Keratinocyte (primary cell): Measurements from ENCODE around the gene LRRD1.

Source experiments
- CTCF ChIP-seq, 3 experiments: IDR thresholded peaks in 1 of 3; conservative IDR thresholded peaks in 1 of 3; optimal IDR thresholded peaks in 1 of 3; 2 replicates in 2 of 3; 3 replicates in 1 of 3; pipeline versions ENCODE3 to v1.5.1; 2011; ENCODE audit warnings: low read length in 3 of 3, mild to moderate bottlenecking in 3 of 3, moderate library complexity in 2 of 3, control low read depth in 1 of 3, inconsistent platforms in 1 of 3; ENCODE audit not compliant: insufficient read depth in 2 of 3; ENCODE audit errors: extremely low read depth in 1 of 3
- EZH2 ChIP-seq: IDR thresholded peaks from one replicate; pipeline ENCODE4 v1.6.1; 2012; ENCODE audit warnings: inconsistent platforms, mild to moderate bottlenecking, low read length, moderate library complexity

GRCh38 chr7:92177362-92177761 is 1.6 kb downstream of the LRRD1 start:
- TF ChIP-seq EZH2 (no peak), CTCF (optimal IDR thresholded peaks at IDR 0.05 in 1 of 3, IDR thresholded peaks at IDR 0.05 in 1 of 3, conservative IDR thresholded peaks at IDR 0.05 in 1 of 3; ENCODE audit: extremely low read depth in 1 of 3, insufficient read depth in 2 of 3, low read length in 3 of 3) (no peak)
